ENCODE results near the gene CEP164. TPM values are rescaled to one million over a fixed set of nuclear protein-coding genes. Genes with fewer than 3 reads are reported as not detected.

CEP164 gene
- total RNA-seq, 1 experiment from 2014 or later: 22.2 TPM

- peak overlapping the region; percentile 65 to 68 for H3K4me3 ChIP-seq (replicated peaks in 1 of 2; ENCODE audit: low read depth in 1 of 2, low read length in 2 of 2)
- ChIA-PET POLR2A (interaction anchor here (2.0 kb wide), 1 partner anchor 12 kb away, joined by 10 read pairs; the partner anchor contains the start of gene CEP164), RAD21 (ENCODE audit: low non-redundant PET in 1 of 2, low total read pairs in 2 of 2, uncharacterized antibody in 2 of 2, unreplicated experiment in 2 of 2) (interaction anchor here in 1 of 2 experiments (0.5 kb wide), 1 partner anchor 74 kb away, joined by 4 read pairs; no protein-coding TSS in a partner anchor), CTCF (no interaction called here)
- intact Hi-C loops (cut with micrococcal nuclease): loop anchor here (1.0 kb wide), 1 partner anchor 83 kb away; the partner anchor contains the start of genes PCSK7 and RNF214
- H3K9me3 ChIP-seq (ENCODE audit: control insufficient read depth in 1 of 2, insufficient read depth in 1 of 2, low read depth in 1 of 2, low read length in 2 of 2): no peaks in the 10 kb centered on the region
- no peaks in the 10 kb centered on the region for H3K27me3 ChIP-seq (ENCODE audit: insufficient read depth, low read length)
- peaks cover 7 to 16% of the 10 kb centered on the region in 2 experiments; a peak in 3 of 4 replicates for H3K4me1 ChIP-seq (ENCODE audit: control insufficient read depth in 1 of 2, insufficient read depth in 2 of 2, low read length in 2 of 2)
- peak overlapping the region; percentile 92 for H3K4me2 ChIP-seq (ENCODE audit: low read length)
- H3K27ac ChIP-seq (ENCODE audit: low read depth, low read length): peak overlapping the region; percentile 61; the same call in 1 of the 2 replicates
- H3K9me2 ChIP-seq (ENCODE audit: insufficient read depth): no peaks in the 10 kb centered on the region
- ATAC-seq (peak; percentile 65), DNase-seq (ENCODE audit: low read depth, low spot score) (no peak)
- no peaks in the 10 kb centered on the region for H4K20me1 ChIP-seq (ENCODE audit: insufficient read depth)
- no peak for TF ChIP-seq YY1 (IDR thresholded peaks at IDR 0.05; ENCODE audit: extremely low read depth, insufficient replicate concordance, low read depth, low read length)
- TF ChIP-seq ZFX (IDR thresholded peaks at IDR 0.05): peak; percentile 62
- H3K36me3 ChIP-seq (ENCODE audit: control insufficient read depth in 1 of 2, insufficient read depth in 2 of 2, low read length in 2 of 2): no peaks in the 10 kb centered on the region
- no peak overlapping the region for H2AFZ ChIP-seq (ENCODE audit: low read depth, low read length, poor library complexity, severe bottlenecking)
- peak overlapping the region; percentile 65 for H3K9ac ChIP-seq (ENCODE audit: low read length)
- BruUV-seq (replicated peaks): no TSS peak
- no peaks in the 10 kb centered on the region for H3K79me2 ChIP-seq (ENCODE audit: insufficient read depth, low read length)
Observed at GRCh38 chr11:117315285-117316196, 12.1 kb upstream of the CEP164 start.

- Histone ChIP-seq H2AFZ (ENCODE audit: low read depth, low read length, poor library complexity, severe bottlenecking) (peak within 1 kb of the TSS; percentile 79), H3K4me3 (replicated peaks in 1 of 2; ENCODE audit: low read depth in 1 of 2, low read length in 2 of 2) (peak within 1 kb of the TSS; percentile 65 to 68), H3K4me1 (ENCODE audit: control insufficient read depth in 1 of 2, insufficient read depth in 2 of 2, low read length in 2 of 2) (peaks cover 7 to 16% of the 10 kb centered on the region in 2 experiments; a peak in 3 of 4 replicates), H3K36me3 (ENCODE audit: control insufficient read depth in 1 of 2, insufficient read depth in 2 of 2, low read length in 2 of 2) (no peaks in the 10 kb centered on the region), H3K9me3 (ENCODE audit: control insufficient read depth in 1 of 2, insufficient read depth in 1 of 2, low read depth in 1 of 2, low read length in 2 of 2) (no peaks in the 10 kb centered on the region), H3K9me2 (ENCODE audit: insufficient read depth) (no peaks in the 10 kb centered on the region), H3K27me3 (ENCODE audit: insufficient read depth, low read length) (no peaks in the 10 kb centered on the region), H4K20me1 (ENCODE audit: insufficient read depth) (no peaks in the 10 kb centered on the region), H3K79me2 (ENCODE audit: insufficient read depth, low read length) (no peaks in the 10 kb centered on the region), H3K27ac (ENCODE audit: low read depth, low read length) (peak within 1 kb of the TSS; percentile 61; the same call in 1 of the 2 replicates), H3K4me2 (ENCODE audit: low read length) (peak within 1 kb of the TSS; percentile 92), H3K9ac (ENCODE audit: low read length) (peak within 1 kb of the TSS; percentile 65)
- ChIA-PET POLR2A (interaction anchor here (2.0 kb wide), 1 partner anchor 11 kb away, joined by 10 read pairs; the partner anchor contains the start of gene CEP164), RAD21 (ENCODE audit: low non-redundant PET in 1 of 2, low total read pairs in 2 of 2, uncharacterized antibody in 2 of 2, unreplicated experiment in 2 of 2) (no interaction called here), CTCF (no interaction called here)
- DNase-seq (ENCODE audit: low read depth, low spot score) (peak; percentile 71), ATAC-seq (peak; percentile 98)
- BruUV-seq (replicated peaks): no TSS peak
- intact Hi-C loops (cut with micrococcal nuclease): loop anchor here (1.0 kb wide), 1 partner anchor 84 kb away; the partner anchor contains the start of genes PCSK7 and RNF214
- TF ChIP-seq ATF3 (IDR thresholded peaks at IDR 0.05) (no peak), FOSL1 (IDR thresholded peaks at IDR 0.05; ENCODE audit: low read depth) (no peak), YY1 (IDR thresholded peaks at IDR 0.05; ENCODE audit: extremely low read depth, insufficient replicate concordance, low read depth, low read length) (peak; percentile 56), SRF (IDR thresholded peaks at IDR 0.05; ENCODE audit: low read depth) (no peak; the same call in 1 of the 2 replicates), POLR2AphosphoS5 (IDR thresholded peaks at IDR 0.05; ENCODE audit: low read depth, low read length) (peak; percentile 77), EZH2 (IDR thresholded peaks at IDR 0.05) (no peak), TCF7L2 (IDR thresholded peaks at IDR 0.05; ENCODE audit: borderline replicate concordance, extremely low read depth, insufficient read depth, insufficient read length) (peak; percentile 91), ELF1 (IDR thresholded peaks at IDR 0.05; ENCODE audit: borderline replicate concordance, low read depth) (peak; percentile 85), CTCF (IDR thresholded peaks at IDR 0.05 in 2 of 3, conservative IDR thresholded peaks at IDR 0.05 in 1 of 3; ENCODE audit: borderline replicate concordance in 1 of 3, insufficient read depth in 1 of 3, low read depth in 2 of 3, low read length in 2 of 3) (peak; percentile 34 to 46 (median 34); a peak in 4 of 6 replicates)
Observed at GRCh38 chr11:117316197-117316961, 11.3 kb upstream of the CEP164 start, which contains the start of gene BACE1. BACE1 (minus strand) TSS chr11:117316256; CDS start chr11:117315795, 461 bp downstream.
